ENCODE data around the gene HERC2. TPM values are rescaled to one million over a fixed set of nuclear protein-coding genes. Genes with fewer than 3 reads are reported as not detected.

The HERC2 gene
- total RNA-seq, 1 experiment from 2014 or later: 23.0 TPM

GRCh38 chr15:28096670-28097431 is 225.1 kb downstream of the HERC2 start:
- no peak for DNase-seq (ENCODE audit: low spot score)

- DNase-seq (ENCODE audit: low spot score): no peak
Measured at GRCh38 chr15:28096411-28096669, 225.6 kb downstream of the HERC2 start.

GRCh38 chr15:28094732-28095521 is 227.1 kb downstream of the HERC2 start:
- no peak for DNase-seq (ENCODE audit: low spot score)

- no peak for DNase-seq (ENCODE audit: low spot score)
Measured at GRCh38 chr15:28093752-28094535, 228.0 kb downstream of the HERC2 start.

- DNase-seq (ENCODE audit: low spot score): no peak
Measured at GRCh38 chr15:28091313-28091712, 230.7 kb downstream of the HERC2 start.

- peak; percentile 24 for DNase-seq (ENCODE audit: low spot score)
Measured at GRCh38 chr15:28086175-28086703, 235.7 kb downstream of the HERC2 start.

GRCh38 chr15:28085489-28086174 is 236.3 kb downstream of the HERC2 start:
- DNase-seq (ENCODE audit: low spot score): no peak

GRCh38 chr15:28084547-28084946 is 237.4 kb downstream of the HERC2 start:
- DNase-seq (ENCODE audit: low spot score): no peak

- no peak for DNase-seq (ENCODE audit: low spot score)
Measured at GRCh38 chr15:28082891-28083684, 238.9 kb downstream of the HERC2 start.

GRCh38 chr15:28081594-28081993 is 240.4 kb downstream of the HERC2 start:
- DNase-seq (ENCODE audit: low spot score): no peak

- DNase-seq (ENCODE audit: low spot score): no peak
Measured at GRCh38 chr15:28080386-28080785, 241.6 kb downstream of the HERC2 start.

GRCh38 chr15:28079313-28079969 is 242.5 kb downstream of the HERC2 start:
- no peak for DNase-seq (ENCODE audit: low spot score)

- DNase-seq (ENCODE audit: low spot score): no peak
Measured at GRCh38 chr15:28078191-28078719, 243.7 kb downstream of the HERC2 start.

- DNase-seq (ENCODE audit: low spot score): no peak
Measured at GRCh38 chr15:28075573-28075972, 246.4 kb downstream of the HERC2 start.

- DNase-seq (ENCODE audit: low spot score): no peak
Measured at GRCh38 chr15:28068930-28069329, 253.0 kb downstream of the HERC2 start.

GRCh38 chr15:28066231-28066630 is 255.7 kb downstream of the HERC2 start:
- DNase-seq (ENCODE audit: low spot score): no peak

Data from H4 (cell line).